HG03439 (cell line): Measurements from ENCODE around the gene RBM10.

ENCODE experiments used
- ATAC-seq: cut with Tn5 transposase; IDR thresholded peaks from one replicate; pipeline ENCODE4 v1.9.1; 2021; ENCODE audit warnings: mild to moderate bottlenecking, moderate library complexity; ENCODE audit not compliant: unreplicated experiment

RBM10 gene

GRCh38 chrX:47232197-47232802, 87.3 kb downstream of the RBM10 start:
- ATAC-seq, result peak; percentile 4

GRCh38 chrX:47232803-47233332, 87.8 kb downstream of the RBM10 start, which contains the start of gene USP11:
Gene USP11, plus strand, starts transcription at chrX:47233009. Its CDS starts 35 bp downstream, at chrX:47233044.
- peak; percentile 12 for ATAC-seq

GRCh38 chrX:47233333-47234113, 88.5 kb downstream of the RBM10 start:
- ATAC-seq, result peak; percentile 87

- ATAC-seq, result no peak
Measured at GRCh38 chrX:47234583-47234982, 89.6 kb downstream of the RBM10 start.

- ATAC-seq, result no peak
Measured at GRCh38 chrX:47235691-47236103, 90.7 kb downstream of the RBM10 start.
